Ascending aorta (tissue), 2 donors: ENCODE results near the gene FIGNL1. TPM values are rescaled to one million over a fixed set of nuclear protein-coding genes. Genes with fewer than 3 reads are reported as not detected.

Experiments
- DNase-seq, 2 donors: peaks; one replicate each; pipeline ENCODE4 v3.0.0-alpha.2; 2019; ENCODE audit warnings: low spot score in 2 of 2
- H3K27ac ChIP-seq, 2 donors: fragments of 200-600 bp; sonication (generic); one replicate each; pipeline ENCODE4 v1.5.1; 2016 to 2017; ENCODE audit warnings: mild to moderate bottlenecking in 1 of 2
- H3K27me3 ChIP-seq: fragments of 200-600 bp; sonication (generic); one replicate; pipeline ENCODE4 v1.5.1; 2017
- H3K36me3 ChIP-seq, 2 donors: fragments of 200-600 bp; sonication (generic); one replicate each; pipeline ENCODE4 v1.5.1; 2016
- H3K4me1 ChIP-seq, 2 donors: fragments of 200-600 bp; sonication (generic); one replicate each; pipeline ENCODE4 v1.5.1; 2016 to 2017; ENCODE audit warnings: mild to moderate bottlenecking in 1 of 2
- H3K4me3 ChIP-seq, 2 donors: fragments of 200-600 bp; sonication (generic); one replicate each; pipeline ENCODE4 v1.5.1; 2016 to 2017; ENCODE audit warnings: mild to moderate bottlenecking in 1 of 2
- H3K9me3 ChIP-seq, 2 donors: fragments of 200-600 bp; sonication (generic); one replicate each; pipeline ENCODE4 v1.5.1; 2016
- CTCF ChIP-seq, 3 experiments: fragments of 200-600 bp in 2 of 3; fragments of 450-650 bp in 1 of 3; sonication (generic) in 2 of 3; IDR thresholded peaks; one replicate each; pipeline ENCODE4 v1.5.1; 2016 to 2019; ENCODE audit warnings: antibody characterized with exemption in 3 of 3, mild to moderate bottlenecking in 1 of 3, moderate library complexity in 1 of 3
- intact Hi-C: fragments of 100-400 bp; cut with DNase I; formaldehyde crosslinking; loops from one replicate; pipeline ENCODE4 v1.15.1; 2023
- total RNA-seq: library from RNA; depleted of rRNA; stranded (reverse); fragments of >200 nt; gene quantifications from one replicate; pipeline ENCODE4 v1.1.0, GENCODE V29; 2016

The FIGNL1 gene
- 0.32 TPM for total RNA-seq

GRCh38 chr7:50449881-50450589, at the start of gene FIGNL1:
Gene FIGNL1, minus strand, starts transcription at chr7:50450350. Its CDS starts 3,063 bp downstream, at chr7:50447287.
- H3K36me3 ChIP-seq = peaks cover 2 to 19% of the 10 kb centered on the region in 2 donors
- H3K4me1 ChIP-seq = peaks cover 3 to 11% of the 10 kb centered on the region in 2 donors
- intact Hi-C loops = no loop called here
- H3K4me3 ChIP-seq = peak within 1 kb of the TSS; percentile 71 to 73
- no peak for TF ChIP-seq CTCF (IDR thresholded peaks at IDR 0.05)
- H3K9me3 ChIP-seq = no peaks in the 10 kb centered on the region
- DNase-seq = peak in 1 of 2 donors; percentile 72
- no peaks in the 10 kb centered on the region for H3K27me3 ChIP-seq
- peak within 1 kb of the TSS; percentile 32 to 49 for H3K27ac ChIP-seq

- Histone ChIP-seq H3K27ac (no peak overlapping the region), H3K27me3 (no peaks in the 10 kb centered on the region), H3K9me3 (no peaks in the 10 kb centered on the region), H3K4me3 (no peak overlapping the region), H3K36me3 (no peaks in the 10 kb centered on the region), H3K4me1 (peaks cover 0 to 13% of the 10 kb centered on the region in 2 donors)
- intact Hi-C loops = no loop called here
- DNase-seq = no peak
- no peak for TF ChIP-seq CTCF (IDR thresholded peaks at IDR 0.05)
Observed at GRCh38 chr7:50499092-50499491, 48.9 kb upstream of the FIGNL1 start.

- Histone ChIP-seq H3K9me3 (no peaks in the 10 kb centered on the region), H3K36me3 (no peaks in the 10 kb centered on the region), H3K27me3 (no peaks in the 10 kb centered on the region), H3K4me3 (no peak overlapping the region), H3K4me1 (peaks cover 0 to 10% of the 10 kb centered on the region in 2 donors), H3K27ac (no peak overlapping the region)
- intact Hi-C loops = no loop called here
- no peak for TF ChIP-seq CTCF (IDR thresholded peaks at IDR 0.05)
- no peak for DNase-seq
Observed at GRCh38 chr7:50497968-50498367, 47.8 kb upstream of the FIGNL1 start.

- TF ChIP-seq CTCF (IDR thresholded peaks at IDR 0.05) = no peak
- Histone ChIP-seq H3K27ac (no peak overlapping the region), H3K36me3 (no peaks in the 10 kb centered on the region), H3K4me3 (no peak overlapping the region), H3K27me3 (no peaks in the 10 kb centered on the region), H3K9me3 (no peaks in the 10 kb centered on the region), H3K4me1 (peaks cover 0 to 7% of the 10 kb centered on the region in 2 donors)
- DNase-seq = no peak
- intact Hi-C loops = no loop called here
Observed at GRCh38 chr7:50497068-50497642, 47.0 kb upstream of the FIGNL1 start.

- no peaks in the 10 kb centered on the region for H3K9me3 ChIP-seq
- no peak overlapping the region for H3K4me3 ChIP-seq
- no peaks in the 10 kb centered on the region for H3K36me3 ChIP-seq
- no peak for DNase-seq
- no peaks in the 10 kb centered on the region for H3K27me3 ChIP-seq
- H3K27ac ChIP-seq = no peak overlapping the region
- H3K4me1 ChIP-seq = peaks cover 0 to 2% of the 10 kb centered on the region in 2 donors
- intact Hi-C loops = no loop called here
- TF ChIP-seq CTCF (IDR thresholded peaks at IDR 0.05) = no peak
Observed at GRCh38 chr7:50496569-50496968, 46.4 kb upstream of the FIGNL1 start.
